ENCODE measurements around the gene PEX5L.
A peak's percentile ranks its signal among the peaks of the same experiment; 100 is the strongest.

Gene PEX5L

DNA sequence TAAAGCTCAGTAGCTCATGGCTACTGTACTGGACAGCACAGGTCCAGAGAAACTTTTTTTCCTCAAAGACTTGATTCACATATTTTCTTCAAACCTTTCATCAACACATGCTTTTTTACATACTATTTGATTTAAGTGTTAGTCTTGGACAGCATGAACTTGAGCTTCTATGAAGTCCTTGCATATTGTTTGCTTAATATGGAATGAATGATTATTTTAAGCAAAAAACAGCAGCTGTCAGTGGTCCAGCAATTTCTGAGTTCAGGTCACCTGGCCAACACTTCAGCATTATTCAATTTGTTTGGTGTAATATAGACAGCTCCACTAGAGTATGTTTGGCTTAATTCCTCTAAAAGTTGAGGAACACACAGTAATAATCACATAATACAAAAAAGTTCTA, 141.4 kb downstream of the PEX5L start:
- DNase-seq (ENCODE audit: low spot score), result no peak

DNA sequence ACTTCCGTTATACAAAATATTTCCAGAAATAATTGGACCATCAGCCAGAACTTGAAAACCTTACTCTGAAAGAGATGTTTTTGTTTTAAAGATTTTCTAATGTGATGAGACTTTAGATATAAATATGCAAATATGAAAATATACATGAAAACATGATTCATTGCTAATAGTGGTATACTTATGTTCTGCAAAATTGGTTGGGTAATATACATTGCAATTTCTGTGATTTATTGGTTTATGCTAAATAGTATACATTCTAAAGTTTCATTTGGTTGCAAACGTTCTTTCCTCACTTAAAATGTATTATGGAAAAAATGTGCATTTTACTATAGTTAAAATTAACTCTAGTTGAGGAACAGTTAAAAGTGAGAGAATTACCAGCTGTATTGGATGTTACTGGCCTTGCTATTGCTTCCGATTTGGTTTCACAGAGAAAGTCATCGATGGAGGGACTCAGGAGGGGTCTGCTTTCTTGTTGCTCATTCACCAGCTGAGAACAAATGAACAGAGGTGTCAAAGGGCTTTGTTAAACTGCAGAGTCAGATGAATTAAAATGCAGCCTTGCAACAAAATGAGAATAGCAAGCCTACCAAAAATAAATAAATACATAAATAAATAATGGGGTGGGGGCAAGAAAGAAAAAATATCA, 149.3 kb downstream of the PEX5L start:
- DNase-seq (ENCODE audit: low spot score), result no peak

DNA sequence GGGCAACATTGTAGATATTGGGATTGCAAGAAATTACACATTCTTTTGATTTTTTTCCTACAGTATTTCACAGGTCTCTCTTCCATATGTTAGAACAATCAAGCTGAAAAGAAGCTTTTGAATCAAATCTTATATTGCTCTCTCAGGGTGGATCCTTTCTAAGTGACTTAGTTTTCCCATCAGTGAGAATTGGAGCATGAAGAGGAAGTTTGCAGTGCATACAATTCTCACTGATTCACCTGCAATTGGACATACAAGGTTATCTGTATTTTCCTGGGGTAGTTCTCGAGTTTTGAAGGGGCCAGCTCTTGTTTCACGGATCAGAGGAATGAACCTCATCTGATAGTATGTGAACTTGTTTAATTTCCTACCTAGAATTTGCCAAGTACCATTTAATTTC, 150.8 kb downstream of the PEX5L start:
- DNase-seq (ENCODE audit: low spot score), result no peak

DNA sequence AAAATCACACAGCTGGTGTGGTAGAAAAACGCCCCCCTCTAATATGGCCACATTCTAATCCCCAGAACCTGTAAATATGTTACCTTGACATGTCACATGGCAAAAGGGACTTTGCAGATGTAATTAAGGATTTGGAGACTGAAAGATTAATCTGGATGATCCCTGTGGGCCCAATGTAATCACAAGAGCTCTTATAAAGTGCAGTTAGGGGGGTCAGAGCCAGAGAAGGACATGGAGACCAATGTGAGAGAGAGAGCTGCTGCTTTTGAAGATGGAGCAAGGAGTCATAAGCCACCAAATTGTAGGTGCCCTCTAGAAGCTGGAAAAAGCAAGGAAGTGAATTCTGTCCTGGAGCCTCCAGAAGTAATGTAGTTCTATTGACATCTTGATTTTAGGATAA, 152.6 kb downstream of the PEX5L start:
- DNase-seq (ENCODE audit: low spot score), result no peak

DNA sequence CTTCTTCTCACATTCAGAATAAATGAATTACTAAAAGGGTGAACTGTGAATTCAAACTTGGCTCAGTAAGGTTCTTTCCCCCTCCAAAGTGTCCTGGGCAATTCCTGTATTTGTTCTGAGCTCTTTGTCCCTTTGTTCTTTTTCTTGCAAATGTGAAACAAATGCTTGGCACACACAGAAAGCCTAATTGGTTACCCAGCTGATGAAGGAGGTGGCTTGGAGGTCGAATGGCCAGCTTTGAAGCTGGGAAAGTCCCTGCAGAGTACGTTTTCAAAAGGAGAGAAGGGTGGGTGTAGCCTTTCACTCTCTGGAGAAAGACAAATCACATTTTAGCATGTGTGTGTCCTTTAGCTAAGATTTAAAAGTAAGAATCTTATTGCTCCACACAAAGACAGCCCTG, 154.4 kb downstream of the PEX5L start:
- DNase-seq (ENCODE audit: low spot score), result no peak

DNA sequence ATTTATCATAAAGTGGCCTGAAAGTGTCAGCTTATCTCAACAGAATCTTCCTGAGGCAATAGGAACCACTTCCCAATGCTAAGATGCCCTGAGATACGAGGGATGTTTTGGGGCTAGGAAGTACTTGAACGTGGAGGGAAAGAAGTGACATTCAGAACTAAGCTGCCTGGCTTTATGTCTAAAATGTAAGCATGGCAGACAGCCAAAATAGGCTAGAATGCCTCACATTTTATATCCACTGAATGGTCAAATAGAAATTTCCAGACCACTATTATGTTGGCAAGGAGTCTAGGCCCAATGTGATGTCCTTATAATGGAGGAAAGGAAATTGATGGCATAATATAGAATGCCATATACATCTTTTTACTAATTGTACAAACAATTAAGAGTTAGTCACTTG, 154.9 kb downstream of the PEX5L start:
- no peak for DNase-seq (ENCODE audit: low spot score)

DNA sequence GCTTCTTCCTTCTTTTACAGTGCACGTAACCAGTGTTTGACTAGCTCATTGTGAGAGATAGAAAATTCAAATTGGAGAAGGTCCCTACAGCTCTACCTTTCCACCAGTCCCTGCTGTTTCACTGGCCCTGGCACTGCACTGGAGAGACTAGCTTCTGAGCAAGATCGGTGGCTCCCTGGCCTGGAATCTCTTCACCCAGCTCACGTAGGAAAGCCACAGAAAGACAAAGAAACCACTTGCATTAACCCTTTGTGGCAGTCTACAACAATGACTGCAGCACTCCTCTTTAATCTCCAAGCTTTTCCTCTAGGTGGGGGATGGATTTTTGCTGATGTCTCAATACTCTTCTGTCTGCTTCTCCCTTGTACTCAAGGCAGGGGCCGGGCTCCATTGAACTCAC, 155.9 kb downstream of the PEX5L start:
- DNase-seq (ENCODE audit: low spot score), result no peak

DNA sequence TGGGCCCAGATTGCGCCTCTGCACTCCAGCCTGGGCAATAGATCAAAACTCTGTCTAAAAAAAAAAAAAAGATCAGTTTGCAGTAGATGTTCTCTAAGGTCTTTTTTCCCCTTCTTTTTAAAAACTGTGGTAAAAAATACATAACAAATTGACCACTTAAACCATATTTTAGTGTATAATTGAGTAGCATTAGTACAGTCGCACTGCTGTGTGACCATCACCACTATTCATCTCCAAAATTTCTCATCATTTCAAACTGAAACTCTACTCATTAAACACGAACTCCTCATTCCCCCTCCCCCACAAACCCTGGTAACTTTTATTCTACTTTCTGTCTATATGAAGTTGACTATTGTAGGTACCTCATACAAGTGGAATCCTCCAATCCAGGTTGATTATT, 160.3 kb downstream of the PEX5L start:
- DNase-seq (ENCODE audit: low spot score), result no peak

DNA sequence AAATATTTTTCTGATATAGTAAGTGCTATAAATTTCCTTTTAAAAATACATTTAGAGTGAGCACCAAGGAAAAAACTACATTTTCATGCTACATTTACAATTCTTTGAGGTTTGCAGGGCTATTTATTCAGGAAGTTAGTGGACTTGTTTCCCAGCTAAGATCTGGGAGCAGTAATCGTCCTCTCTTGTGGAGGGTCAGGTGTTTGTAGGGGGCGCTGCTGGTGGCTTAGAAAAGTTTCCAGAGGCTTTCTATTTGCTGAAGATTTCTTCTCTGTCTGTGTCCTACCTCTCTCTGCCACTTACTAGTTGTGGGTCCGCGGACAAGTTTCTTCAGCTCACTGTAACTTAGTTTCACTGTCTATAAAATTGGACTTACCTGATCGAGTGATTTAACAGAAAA, 163.9 kb downstream of the PEX5L start:
- no peak for DNase-seq (ENCODE audit: low spot score)

DNA sequence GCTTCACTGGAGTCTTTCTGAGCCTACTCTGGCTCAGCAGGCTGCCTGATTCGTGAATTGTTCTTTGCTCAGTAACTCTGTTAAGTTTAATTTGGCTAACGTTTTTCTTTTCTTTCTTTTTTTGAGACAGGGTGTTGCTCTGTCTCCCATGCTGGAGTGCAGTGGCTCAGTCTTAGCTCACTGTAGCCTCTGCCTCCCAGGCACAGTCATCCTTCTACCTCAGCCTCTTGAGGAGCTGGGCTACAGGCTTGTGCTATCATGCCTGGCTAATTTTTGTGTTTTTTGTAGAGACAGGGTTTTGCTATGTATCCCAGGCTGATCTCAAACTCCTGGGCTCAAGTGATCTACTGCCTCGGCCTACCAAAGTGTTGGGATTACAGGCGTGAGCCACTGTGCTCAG, 165.0 kb downstream of the PEX5L start:
- no peak for DNase-seq (ENCODE audit: low spot score)

DNA sequence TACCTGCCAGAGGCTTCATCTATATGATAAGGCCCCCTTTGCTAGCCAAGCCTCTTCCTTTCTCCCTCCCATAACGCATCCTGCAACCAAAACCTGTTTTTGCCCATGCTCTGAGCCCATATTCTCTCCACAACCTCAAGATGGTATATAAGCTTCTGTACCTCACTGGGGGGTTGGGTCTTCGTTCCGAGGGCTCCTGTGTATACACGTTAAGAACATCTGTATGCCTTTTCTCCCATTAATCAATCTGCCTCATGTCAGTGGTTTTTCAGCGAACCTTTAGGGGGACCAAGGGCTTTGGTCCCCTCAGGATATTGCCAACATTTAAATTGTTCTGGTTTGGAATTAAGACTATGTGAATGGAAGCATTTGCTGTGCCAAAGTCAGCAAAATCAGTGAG, 168.0 kb downstream of the PEX5L start:
- DNase-seq (ENCODE audit: low spot score), result no peak

DNA sequence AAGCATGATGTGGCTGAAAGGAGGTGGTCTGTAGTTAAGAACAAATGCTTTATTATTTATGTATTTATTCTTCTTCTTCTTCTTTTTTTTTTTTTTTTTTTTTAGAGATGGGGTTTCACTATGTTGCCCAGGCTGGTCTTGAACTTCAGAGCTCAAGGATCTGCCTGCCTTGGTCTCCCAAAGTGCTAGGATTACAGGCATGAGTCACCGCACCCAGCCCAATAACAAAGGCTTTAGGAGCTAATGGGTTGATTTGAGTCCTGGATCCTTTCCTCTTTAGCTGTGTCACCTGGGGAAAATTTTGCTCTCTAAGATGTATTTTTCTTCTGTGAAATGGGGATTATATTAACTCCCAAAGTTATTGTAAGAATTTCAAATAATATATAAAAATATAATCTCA, 168.8 kb downstream of the PEX5L start:
- DNase-seq (ENCODE audit: low spot score), result no peak

DNA sequence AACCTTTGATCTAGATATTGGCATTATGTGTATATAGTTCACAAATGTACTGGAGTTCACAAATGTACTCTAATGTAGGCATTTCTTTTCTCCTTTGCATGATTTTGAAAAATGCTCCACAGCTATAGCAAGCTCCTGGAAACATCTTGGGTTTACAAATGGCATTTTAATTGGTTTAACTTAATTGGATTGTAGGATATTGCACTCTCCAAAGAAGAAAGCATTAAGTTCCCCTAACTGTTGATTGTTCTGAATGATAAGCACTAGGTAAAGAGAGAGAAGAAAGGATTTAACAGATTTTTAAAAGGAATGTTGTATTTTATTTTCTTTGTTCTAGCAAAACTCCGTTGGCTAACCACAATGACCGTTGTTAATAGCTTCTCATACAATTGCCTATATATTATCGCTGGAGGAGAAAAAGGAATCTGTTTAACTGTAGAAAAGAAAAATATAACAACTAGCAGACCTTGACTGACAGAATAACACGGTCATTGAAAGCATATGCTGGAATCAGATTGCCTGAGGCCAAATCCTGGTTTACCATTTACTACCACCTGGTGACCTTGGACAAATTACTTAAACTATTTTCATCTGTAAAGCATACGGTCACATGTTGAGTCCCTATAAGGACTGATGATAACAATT, 170.8 kb downstream of the PEX5L start:
- no peak for DNase-seq (ENCODE audit: low spot score)

DNA sequence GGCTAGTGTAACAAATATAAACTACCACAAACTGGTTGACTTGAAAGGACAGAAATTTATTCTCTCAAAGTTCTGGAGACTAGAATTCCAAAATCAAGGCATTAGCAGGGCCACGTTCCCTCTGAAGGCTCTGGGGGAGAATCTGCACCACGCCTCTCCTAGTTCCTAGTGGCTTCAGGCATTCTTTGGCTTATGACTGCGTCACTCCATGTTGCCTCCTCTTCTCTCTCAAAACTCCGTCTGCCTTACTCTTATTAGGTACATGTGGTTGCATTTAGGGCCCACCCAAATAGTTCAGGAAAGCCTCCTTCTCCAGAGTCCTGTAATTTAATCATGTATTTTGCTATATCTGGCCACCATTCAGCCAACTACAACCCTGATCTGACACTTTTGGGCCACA, 174.8 kb downstream of the PEX5L start:
- DNase-seq (ENCODE audit: low spot score), result no peak

DNA sequence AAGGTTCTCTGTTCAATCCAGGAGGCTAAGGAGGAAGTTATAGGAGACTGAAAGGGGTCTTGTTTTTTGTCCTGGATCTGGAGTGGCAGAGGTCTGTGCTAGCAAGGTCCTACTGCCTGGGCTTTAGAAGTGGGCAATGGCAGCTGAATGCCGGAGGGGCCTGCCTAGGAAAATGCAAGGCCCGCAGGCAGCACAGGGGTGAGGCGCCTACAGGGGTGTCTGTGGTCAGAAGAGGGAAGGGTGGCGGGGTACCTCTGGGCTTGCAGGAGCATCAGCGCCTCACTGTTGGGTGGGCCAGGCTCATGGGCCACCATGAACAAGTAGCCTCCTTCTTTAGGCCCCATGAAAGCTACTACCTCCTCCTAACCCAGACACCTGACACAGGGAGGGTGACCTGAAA, 175.4 kb downstream of the PEX5L start:
- DNase-seq (ENCODE audit: low spot score), result no peak

DNA sequence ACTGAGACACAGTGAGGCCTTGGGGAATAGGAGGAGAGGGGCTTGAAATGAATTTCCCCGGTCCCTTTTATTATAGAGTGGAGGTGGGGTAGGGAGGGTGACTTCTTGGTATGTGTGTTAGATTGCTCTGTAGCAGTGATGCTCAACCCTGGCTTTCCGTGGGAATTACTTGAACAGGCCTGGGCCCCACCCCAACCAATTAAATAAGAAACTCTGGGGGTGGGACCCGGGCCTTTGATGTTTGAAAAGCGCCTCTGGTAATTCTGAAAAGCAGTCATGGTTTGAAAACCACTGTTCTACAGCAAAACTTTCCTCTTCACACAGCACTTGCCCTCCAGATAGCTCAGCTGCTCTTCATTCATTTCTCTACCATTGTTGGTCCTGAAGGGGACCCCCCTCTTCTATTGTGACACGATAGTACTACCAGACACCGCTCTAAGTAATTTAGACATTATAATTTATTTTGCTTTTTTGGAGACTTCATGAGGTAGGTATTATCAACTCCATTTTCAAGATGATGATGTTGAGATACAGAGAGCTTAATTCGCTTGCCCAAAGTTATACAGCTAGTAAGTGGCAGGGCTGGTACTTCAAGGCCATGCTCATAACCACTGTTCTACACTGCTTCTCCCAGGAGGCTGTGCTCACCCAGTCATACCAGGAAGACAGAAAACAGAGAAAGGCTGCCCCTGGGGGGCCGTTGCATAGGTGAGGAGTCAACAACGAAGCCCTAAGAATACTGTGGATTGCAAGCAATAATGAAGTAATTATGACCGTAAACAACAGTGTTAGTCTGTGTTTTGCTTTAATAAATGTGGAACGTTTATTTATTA, 176.2 kb downstream of the PEX5L start:
- no peak for DNase-seq (ENCODE audit: low spot score)

DNA sequence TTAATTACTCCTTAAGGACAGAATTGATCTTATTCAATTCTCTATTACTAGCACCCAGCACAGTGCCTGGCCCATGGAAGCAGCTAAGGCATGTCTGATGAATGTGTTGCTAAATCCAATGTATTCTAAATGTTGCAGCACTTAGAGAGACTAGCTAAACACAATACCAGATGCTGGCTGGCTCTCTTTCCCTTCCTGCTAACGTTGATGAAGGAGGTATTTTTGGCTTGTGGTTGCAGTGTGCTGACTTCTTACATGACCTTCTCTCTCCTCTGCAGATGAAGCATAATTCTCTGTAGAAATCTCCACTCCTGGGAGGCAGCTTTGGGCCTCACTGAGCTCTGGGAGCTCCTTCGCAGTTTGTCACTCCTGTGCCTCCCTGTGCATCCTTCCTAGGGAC, 183.6 kb downstream of the PEX5L start:
- DNase-seq (ENCODE audit: low spot score), result peak; percentile 17

DNA sequence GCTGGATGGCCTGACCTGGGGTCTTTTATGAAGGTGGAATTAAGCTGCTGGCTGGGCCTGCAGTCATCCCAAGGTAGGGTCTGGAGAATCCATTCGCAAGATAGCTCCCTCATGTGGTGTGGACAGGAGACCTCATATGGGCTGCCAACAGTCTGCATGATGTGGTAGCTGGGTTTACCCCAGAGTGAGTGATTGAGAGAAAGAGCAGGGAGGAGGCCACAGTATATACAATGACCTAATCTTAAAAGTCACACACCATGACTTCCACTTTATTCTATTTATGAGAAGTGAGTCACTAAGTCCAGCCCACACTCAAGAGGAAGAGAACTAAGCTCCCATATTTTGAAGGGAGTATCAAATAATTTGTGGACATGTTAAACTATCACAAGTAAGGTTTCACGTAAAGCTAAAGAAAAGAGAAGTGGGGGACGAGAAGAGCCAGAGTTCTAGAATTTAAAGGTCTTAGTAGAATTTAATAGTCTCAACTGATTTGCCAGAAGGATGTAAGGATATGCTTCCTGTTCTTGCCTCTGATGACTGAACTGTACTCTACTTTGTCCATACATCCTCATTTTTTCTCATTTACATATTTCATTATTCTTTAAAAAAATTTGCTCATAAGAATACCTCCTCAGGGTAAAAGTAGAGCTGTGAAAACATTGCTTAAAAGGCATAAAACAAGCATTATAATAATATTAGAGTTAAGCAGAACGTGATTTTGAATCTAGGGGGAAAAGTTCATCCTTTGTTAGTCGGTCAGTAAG, 184.4 kb downstream of the PEX5L start:
- DNase-seq (ENCODE audit: low spot score), result no peak

DNA sequence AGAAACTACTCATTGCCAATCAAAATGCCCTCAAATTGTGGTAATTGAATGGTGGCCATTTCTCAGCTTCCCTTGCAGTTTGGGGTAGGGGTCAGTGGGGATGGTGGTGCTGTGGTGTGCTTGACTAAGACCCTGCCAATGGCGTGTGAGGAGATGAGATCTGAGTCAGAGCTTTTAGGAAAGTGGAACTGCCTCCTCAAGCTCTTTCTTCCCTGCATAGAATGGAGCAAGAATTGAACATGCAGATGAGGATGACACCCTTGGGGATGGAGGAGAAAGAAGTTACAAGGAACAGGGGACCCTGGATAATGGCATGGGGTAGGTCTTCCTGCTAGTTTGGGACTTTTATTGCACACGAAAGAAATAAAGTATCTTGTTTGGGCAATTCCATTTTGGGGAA, 188.0 kb downstream of the PEX5L start:
- DNase-seq (ENCODE audit: low spot score), result no peak

DNA sequence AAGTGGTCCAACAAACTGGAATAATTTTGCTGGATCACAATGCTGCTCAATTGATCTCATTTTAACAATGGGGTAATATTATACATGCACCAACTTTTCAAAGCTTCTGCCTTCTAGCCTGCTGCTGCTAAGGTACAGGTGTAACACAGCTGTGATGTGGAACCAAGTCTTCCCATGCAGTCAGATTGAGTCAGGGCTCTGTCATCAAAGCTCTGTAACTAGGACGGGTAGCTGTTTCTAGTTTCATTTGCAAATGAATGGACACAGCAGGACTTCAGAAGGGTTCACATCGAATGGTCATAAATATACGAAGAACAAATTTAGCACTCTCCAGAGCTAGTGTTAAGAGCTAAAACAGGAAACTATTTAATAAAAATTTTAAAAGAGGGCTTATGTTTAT, 194.7 kb downstream of the PEX5L start:
- no peak for DNase-seq (ENCODE audit: low spot score)

DNA sequence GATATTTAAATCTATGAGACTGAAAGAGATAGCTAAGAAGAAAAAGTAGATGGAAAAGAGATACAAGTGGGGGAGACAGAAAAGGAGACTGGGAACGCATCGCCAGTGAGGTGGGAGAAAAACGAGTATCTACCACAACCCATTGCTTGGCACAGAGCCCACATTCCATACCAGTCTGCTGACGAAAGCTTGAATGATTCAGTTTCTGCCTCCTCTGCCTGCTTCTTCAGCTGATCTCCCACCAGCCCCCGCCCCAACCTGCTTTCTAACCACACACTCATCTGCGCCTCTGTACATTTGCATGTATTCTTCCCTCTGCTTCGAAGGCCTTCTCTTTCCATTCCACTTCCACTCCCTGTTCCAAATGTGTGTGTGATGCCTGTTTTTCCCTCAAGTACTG, 195.8 kb downstream of the PEX5L start:
- peak; percentile 18 for DNase-seq (ENCODE audit: low spot score)

DNA sequence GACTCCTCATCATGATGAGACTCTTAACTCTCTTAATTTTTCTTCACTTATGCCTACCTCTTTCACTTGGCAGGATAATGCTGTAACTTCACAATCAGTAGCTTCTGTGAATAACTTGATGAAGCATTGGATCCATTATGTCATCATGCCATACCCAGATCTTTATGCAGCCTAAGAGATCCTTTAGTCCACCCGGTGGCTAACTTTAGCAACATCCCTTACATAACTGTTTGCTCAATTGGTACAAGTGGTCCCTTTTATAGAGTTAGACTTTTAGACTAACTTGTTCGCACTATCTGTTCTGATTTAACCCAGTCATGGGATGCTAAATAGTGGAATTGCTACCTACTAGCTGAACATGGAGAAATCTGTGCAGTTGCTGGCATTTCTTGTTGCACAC, 199.4 kb downstream of the PEX5L start:
- no peak for DNase-seq (ENCODE audit: low spot score)

DNA sequence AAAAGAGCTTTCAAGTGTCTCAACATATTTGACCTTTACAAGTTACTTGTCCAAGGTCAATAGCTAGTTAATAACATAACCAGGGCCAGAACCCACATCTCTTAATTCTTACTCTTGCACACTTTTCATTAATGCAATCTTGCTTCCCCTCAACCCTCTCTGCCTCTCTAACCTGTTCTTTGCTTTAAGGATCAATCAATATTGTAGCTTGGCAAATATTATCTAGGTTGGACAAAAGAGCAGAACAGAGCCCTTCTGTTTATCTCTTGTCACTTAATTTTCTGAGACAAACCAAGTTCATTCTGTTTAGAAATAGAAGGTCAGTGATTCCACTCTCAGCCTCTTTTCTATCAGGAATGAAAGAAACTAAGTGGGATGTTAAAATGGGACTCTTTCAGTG, 203.4 kb downstream of the PEX5L start:
- no peak for DNase-seq (ENCODE audit: low spot score)

Data from AG20443 (cell line).